ES-I3 (cell line): ENCODE data around the gene ADAMTS6.
A peak's percentile ranks its signal among the peaks of the same experiment; 100 is the strongest.

Experiments used
- H3K36me3 ChIP-seq: 2 replicates; pipeline ENCODE4 v1.6.1; 2013; ENCODE audit warnings: mild to moderate bottlenecking, low read length, control low read depth, moderate library complexity; ENCODE audit not compliant: insufficient read depth
- H3K4me1 ChIP-seq: 2 replicates; pipeline ENCODE4 v1.6.1; 2013; ENCODE audit warnings: mild to moderate bottlenecking, control low read depth, low read length; ENCODE audit not compliant: insufficient read depth
- H3K9ac ChIP-seq: 2 replicates; pipeline ENCODE4 v1.6.1; 2013; ENCODE audit warnings: low read depth, mild to moderate bottlenecking, low read length, moderate library complexity
- H3K9me3 ChIP-seq: 2 replicates; pipeline ENCODE4 v1.6.1; 2013; ENCODE audit warnings: mild to moderate bottlenecking, low read length, moderate library complexity; ENCODE audit not compliant: control insufficient read depth, insufficient read depth

ADAMTS6 gene

GRCh38 chr5:65105301-65105700, 376.4 kb downstream of the ADAMTS6 start:
- no peaks in the 10 kb centered on the region for H3K9me3 ChIP-seq
- H3K4me1 ChIP-seq = peaks cover 12% of the 10 kb centered on the region
- H3K9ac ChIP-seq = no peak overlapping the region
- no peaks in the 10 kb centered on the region for H3K36me3 ChIP-seq

GRCh38 chr5:65104831-65105230, 376.9 kb downstream of the ADAMTS6 start:
- Histone ChIP-seq H3K9ac (no peak overlapping the region), H3K4me1 (peaks cover 12% of the 10 kb centered on the region), H3K36me3 (no peaks in the 10 kb centered on the region), H3K9me3 (no peaks in the 10 kb centered on the region)

GRCh38 chr5:65103756-65104440, 377.8 kb downstream of the ADAMTS6 start:
- Histone ChIP-seq H3K9me3 (no peaks in the 10 kb centered on the region), H3K9ac (peak overlapping the region; percentile 74; the same call in 1 of the 2 replicates), H3K36me3 (no peaks in the 10 kb centered on the region), H3K4me1 (peaks cover 12% of the 10 kb centered on the region)

- Histone ChIP-seq H3K9me3 (no peaks in the 10 kb centered on the region), H3K9ac (peak overlapping the region; percentile 74), H3K4me1 (peaks cover 12% of the 10 kb centered on the region), H3K36me3 (no peaks in the 10 kb centered on the region)
Observed at GRCh38 chr5:65102976-65103711, 378.6 kb downstream of the ADAMTS6 start.

GRCh38 chr5:65102371-65102975, 379.2 kb downstream of the ADAMTS6 start:
- Histone ChIP-seq H3K4me1 (peaks cover 12% of the 10 kb centered on the region), H3K9ac (peak overlapping the region; percentile 74), H3K36me3 (no peaks in the 10 kb centered on the region), H3K9me3 (no peaks in the 10 kb centered on the region)

GRCh38 chr5:65101632-65102100, 380.1 kb downstream of the ADAMTS6 start:
- H3K9ac ChIP-seq = no peak overlapping the region
- no peaks in the 10 kb centered on the region for H3K36me3 ChIP-seq
- peaks cover 12% of the 10 kb centered on the region for H3K4me1 ChIP-seq
- no peaks in the 10 kb centered on the region for H3K9me3 ChIP-seq

- Histone ChIP-seq H3K4me1 (peaks cover 12% of the 10 kb centered on the region), H3K36me3 (no peaks in the 10 kb centered on the region), H3K9me3 (no peaks in the 10 kb centered on the region), H3K9ac (no peak overlapping the region)
Observed at GRCh38 chr5:65100911-65101631, 380.6 kb downstream of the ADAMTS6 start.
